Measurements from ENCODE around the gene TBK1. TPM values are rescaled to one million over a fixed set of nuclear protein-coding genes. Genes with fewer than 3 reads are reported as not detected.

The TBK1 gene
- 10 to 100 TPM; 11.7 to 36.4 (median 17.4) TPM for total RNA-seq

GRCh38 chr12:64451687-64452558, at the start of gene TBK1:
TBK1 (plus strand) TSS chr12:64452120; CDS start chr12:64455871, 3,751 bp downstream.
- 0 to 5% (median 0%) methylated on average over 2 to 17 of the region's 94 CpGs; no CpG with 5 or more reads in 4 of the 10 experiments for WGBS, 10 experiments
- peak; percentile 84 to 98 (median 92) for ATAC-seq (replicated peaks in 6 of 8)
- in situ Hi-C loops (cut with MboI; ENCODE audit: low pct_unique_long_range_greater_than_20kb in 2 of 9, low sequenced_read_pairs in 9 of 9, unreplicated experiment in 9 of 9) = no loop called here
- Histone ChIP-seq H3K4me3 (peak within 1 kb of the TSS; percentile 51 to 77 (median 59)), H3K4me1 (replicated peaks in 1 of 2) (peaks cover 3 to 19% of the 10 kb centered on the region in 2 donors), H3K27ac (peak within 1 kb of the TSS; percentile 70 to 84)

GRCh38 chr12:64402181-64402580, 49.7 kb upstream of the TBK1 start:
- in situ Hi-C loops (cut with MboI; ENCODE audit: low pct_unique_long_range_greater_than_20kb in 2 of 9, low sequenced_read_pairs in 9 of 9, unreplicated experiment in 9 of 9) = no loop called here
- Histone ChIP-seq H3K27ac (no peak overlapping the region), H3K4me1 (replicated peaks in 1 of 2) (peaks cover 27 to 39% of the 10 kb centered on the region in 2 donors), H3K4me3 (no peak overlapping the region)
- 58 to 100% (median 100%) methylated on average over 1 to 5 of the region's 5 CpGs; no CpG with 5 or more reads in 1 of the 10 experiments for WGBS, 10 experiments
- ATAC-seq (replicated peaks in 6 of 8) = no peak

GRCh38 chr12:64403707-64404469, 48.0 kb upstream of the TBK1 start, which contains the start of gene XPOT:
XPOT (plus strand) TSS chr12:64404392; CDS start chr12:64410036, 5,644 bp downstream.
- Histone ChIP-seq H3K4me3 (peak within 1 kb of the TSS; percentile 62 to 90 (median 81)), H3K4me1 (replicated peaks in 1 of 2) (peaks cover 31 to 39% of the 10 kb centered on the region in 2 donors), H3K27ac (peak within 1 kb of the TSS; percentile 98 to 100)
- WGBS, 10 experiments = 0 to 100% (median 44%) methylated on average over 2 to 18 of the region's 60 CpGs; no CpG with 5 or more reads in 3 of the 10 experiments
- ATAC-seq (replicated peaks in 6 of 8) = peak; percentile 81 to 91 (median 84)
- in situ Hi-C loops (cut with MboI; ENCODE audit: low pct_unique_long_range_greater_than_20kb in 2 of 9, low sequenced_read_pairs in 9 of 9, unreplicated experiment in 9 of 9) = no loop called here

DNA sequence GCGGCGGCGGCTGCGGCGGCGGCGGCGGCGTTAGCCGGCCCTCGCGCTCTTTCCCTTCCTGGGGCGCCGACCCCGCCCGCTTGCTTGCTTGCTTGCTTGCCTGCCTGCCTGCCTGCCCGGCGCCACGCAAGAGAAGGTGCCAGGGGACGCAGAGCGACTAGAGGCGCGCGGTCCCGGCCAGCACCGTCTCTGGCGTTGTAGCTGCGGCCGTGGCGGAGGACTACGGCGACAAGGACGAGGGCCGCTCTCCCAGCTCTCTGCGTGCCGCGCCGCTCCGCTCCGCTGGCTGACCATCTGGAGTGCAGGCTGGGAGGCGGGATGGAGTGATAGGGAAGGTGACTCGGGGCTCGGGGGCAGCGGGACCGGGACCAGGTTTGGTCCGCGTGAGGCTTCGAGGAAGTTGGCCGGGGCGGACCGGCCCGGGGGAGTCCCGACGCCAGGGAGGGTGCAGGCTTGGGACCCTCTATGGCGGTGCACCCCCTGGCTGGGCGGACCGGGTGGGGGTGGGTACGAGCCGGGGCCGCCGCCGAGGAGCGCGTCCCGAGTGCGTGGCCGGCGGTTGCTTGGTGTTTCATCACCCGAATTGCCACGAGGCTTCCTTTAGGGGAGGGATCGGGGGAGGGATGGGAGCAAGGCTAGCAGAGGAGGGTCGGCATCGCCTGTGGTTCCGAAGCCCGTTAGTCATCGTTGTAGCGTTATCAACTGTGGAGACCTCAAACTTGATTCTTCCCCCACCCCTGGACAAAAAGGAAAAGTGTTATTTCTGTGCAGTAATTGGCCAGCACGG, 47.3 kb upstream of the TBK1 start:
- peak; percentile 41 to 62 (median 52) for ATAC-seq (replicated peaks in 6 of 8)
- in situ Hi-C loops (cut with MboI; ENCODE audit: low pct_unique_long_range_greater_than_20kb in 2 of 9, low sequenced_read_pairs in 9 of 9, unreplicated experiment in 9 of 9) = no loop called here

DNA sequence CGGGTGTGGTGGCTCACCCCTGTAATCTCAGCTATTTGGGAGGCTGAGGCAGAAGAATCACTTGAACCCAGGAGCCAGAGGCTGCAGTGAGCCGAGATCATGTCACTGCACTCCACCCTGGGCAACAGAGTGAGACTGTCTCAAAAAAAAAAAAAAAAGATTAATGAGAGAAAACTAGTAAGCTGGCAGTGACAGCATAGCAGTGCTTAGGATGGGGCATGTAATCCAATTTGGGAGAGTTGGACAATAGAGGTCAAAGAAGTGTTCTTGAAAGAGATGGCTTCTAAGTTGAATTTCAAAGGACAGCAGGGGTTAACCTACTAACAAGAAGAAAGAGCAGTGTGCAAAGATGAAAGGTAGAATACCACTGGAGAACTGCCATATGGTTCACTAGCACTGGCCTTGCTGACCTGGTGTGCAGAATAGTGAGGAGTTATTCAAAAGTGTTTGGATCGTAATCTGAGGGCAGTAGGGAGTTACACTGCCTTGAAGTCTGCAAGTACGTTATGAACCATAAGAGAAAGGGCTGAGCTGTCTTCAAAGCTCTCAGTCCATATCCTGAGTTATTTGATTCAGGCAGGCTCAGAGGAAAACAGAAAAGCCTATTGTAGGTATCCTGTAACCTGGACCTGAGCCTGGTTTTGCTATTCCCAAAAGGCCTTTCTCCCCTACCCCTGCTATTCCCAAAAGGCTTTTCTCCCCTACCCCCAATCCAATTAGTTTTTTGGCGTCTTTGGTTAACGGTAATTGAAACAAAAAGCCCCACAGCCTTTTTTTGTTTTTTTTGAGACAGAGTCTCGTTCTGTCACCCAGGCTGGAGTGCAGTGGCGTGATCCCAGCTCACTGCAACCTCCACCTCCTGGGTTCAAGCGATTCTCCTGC, 44.3 kb upstream of the TBK1 start:
- no peak overlapping the region for H3K27ac ChIP-seq
- in situ Hi-C loops (cut with MboI; ENCODE audit: low pct_unique_long_range_greater_than_20kb in 2 of 9, low sequenced_read_pairs in 9 of 9, unreplicated experiment in 9 of 9) = no loop called here
- whole genome bisulfite sequencing, 10 experiments = 57 to 93% (median 78%) methylated on average over 1 to 5 of the region's 9 CpGs; no CpG with 5 or more reads in 2 of the 10 experiments
- H3K4me1 ChIP-seq (replicated peaks in 1 of 2) = peaks cover 25% of the 10 kb centered on the region in 2 donors
- ATAC-seq (replicated peaks in 6 of 8) = no peak
- H3K4me3 ChIP-seq = no peak overlapping the region

More for the DNA sequence above, 47.3 kb upstream of the TBK1 start:
- 0% methylated on average over 1 to 3 of the region's 78 CpGs; no CpG with 5 or more reads in 7 of the 10 experiments for WGBS, 10 experiments
- peaks cover 31 to 35% of the 10 kb centered on the region in 2 donors for H3K4me1 ChIP-seq (replicated peaks in 1 of 2)
- peak overlapping the region; percentile 98 to 100 for H3K27ac ChIP-seq
- peak overlapping the region; percentile 62 to 90 (median 81) for H3K4me3 ChIP-seq

GRCh38 chr12:64411427-64411826, 40.5 kb upstream of the TBK1 start:
- 78 to 100% (median 85%) methylated on average over 1 to 2 of the region's 2 CpGs; no CpG with 5 or more reads in 1 of the 10 experiments for WGBS, 10 experiments
- Histone ChIP-seq H3K27ac (no peak overlapping the region), H3K4me3 (no peak overlapping the region), H3K4me1 (replicated peaks in 1 of 2) (peaks cover 6 to 8% of the 10 kb centered on the region in 2 donors)
- no peak for ATAC-seq (replicated peaks in 6 of 8)
- in situ Hi-C loops (cut with MboI; ENCODE audit: low pct_unique_long_range_greater_than_20kb in 2 of 9, low sequenced_read_pairs in 9 of 9, unreplicated experiment in 9 of 9) = no loop called here

DNA sequence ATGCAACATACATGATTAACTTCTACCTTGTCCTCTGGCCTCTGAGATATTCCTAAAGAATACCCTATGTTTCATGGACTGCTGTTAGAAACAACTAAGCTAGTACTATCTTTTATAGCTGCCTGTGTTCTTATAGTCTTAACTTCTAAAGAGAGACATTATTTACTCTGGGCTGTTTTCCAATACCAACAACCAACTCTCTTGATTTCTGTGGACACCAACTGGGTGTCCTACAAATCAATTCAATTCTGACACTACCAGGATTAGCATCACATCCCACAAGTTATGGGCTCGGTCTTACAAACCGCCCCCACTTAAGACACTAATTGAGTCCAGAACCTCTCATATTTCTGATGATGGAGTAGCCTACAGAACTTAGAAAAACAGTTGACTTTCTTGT, 39.5 kb upstream of the TBK1 start:
- 20 to 100% (median 89%) methylated on average over 1 to 2 of the region's 2 CpGs; no CpG with 5 or more reads in 3 of the 10 experiments for WGBS, 10 experiments
- ATAC-seq (replicated peaks in 6 of 8) = no peak
- Histone ChIP-seq H3K4me3 (no peak overlapping the region), H3K27ac (no peak overlapping the region), H3K4me1 (replicated peaks in 1 of 2) (peaks cover 0 to 1% of the 10 kb centered on the region in 2 donors)
- in situ Hi-C loops (cut with MboI; ENCODE audit: low pct_unique_long_range_greater_than_20kb in 2 of 9, low sequenced_read_pairs in 9 of 9, unreplicated experiment in 9 of 9) = no loop called here

DNA sequence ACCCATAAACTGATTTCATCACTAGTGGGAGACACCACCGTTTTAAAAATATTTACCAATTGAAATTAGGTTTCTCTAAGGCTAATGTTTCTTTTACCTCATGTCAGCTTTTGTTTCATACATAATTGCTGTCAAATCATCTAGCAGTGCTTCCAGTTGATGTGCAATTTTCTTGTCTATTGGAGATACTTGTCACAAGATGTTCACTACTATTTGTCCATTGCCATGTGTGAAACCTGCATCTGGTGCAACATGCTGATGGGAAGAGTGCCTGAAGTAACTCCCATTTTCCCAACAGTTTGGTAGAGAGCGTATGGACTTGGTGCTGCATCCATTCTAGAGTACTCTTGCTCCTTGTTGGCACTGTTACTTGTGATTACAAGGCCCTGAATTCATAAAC, 38.0 kb upstream of the TBK1 start:
- no peak for ATAC-seq (replicated peaks in 6 of 8)
- 71 to 100% (median 92%) methylated on average over 1 to 2 of the region's 2 CpGs; no CpG with 5 or more reads in 3 of the 10 experiments for WGBS, 10 experiments
- in situ Hi-C loops (cut with MboI; ENCODE audit: low pct_unique_long_range_greater_than_20kb in 2 of 9, low sequenced_read_pairs in 9 of 9, unreplicated experiment in 9 of 9) = no loop called here
- Histone ChIP-seq H3K4me3 (no peak overlapping the region), H3K4me1 (replicated peaks in 1 of 2) (no peaks in the 10 kb centered on the region), H3K27ac (no peak overlapping the region)

DNA sequence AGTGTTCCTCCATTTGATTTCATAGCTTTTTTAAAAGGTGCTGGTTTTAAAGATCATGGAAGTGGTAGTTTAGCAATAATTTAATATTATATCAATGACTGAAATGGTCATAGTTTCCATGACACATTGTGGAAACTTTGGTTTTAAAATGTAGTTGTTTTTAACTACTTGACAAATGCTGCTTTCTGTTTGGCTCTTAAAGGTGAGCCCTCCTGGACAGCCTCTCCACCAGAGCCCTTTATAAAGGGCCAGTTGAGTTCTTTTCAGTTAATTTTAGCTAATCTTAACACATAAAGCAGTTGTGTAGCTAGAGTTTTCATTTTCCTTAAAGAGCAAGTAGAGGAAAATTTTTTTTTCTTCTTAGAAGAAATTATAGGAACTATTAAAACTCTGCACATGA, 33.7 kb upstream of the TBK1 start:
- Histone ChIP-seq H3K27ac (no peak overlapping the region), H3K4me1 (replicated peaks in 1 of 2) (no peaks in the 10 kb centered on the region), H3K4me3 (no peak overlapping the region)
- no peak for ATAC-seq (replicated peaks in 6 of 8)
- in situ Hi-C loops (cut with MboI; ENCODE audit: low pct_unique_long_range_greater_than_20kb in 2 of 9, low sequenced_read_pairs in 9 of 9, unreplicated experiment in 9 of 9) = no loop called here

DNA sequence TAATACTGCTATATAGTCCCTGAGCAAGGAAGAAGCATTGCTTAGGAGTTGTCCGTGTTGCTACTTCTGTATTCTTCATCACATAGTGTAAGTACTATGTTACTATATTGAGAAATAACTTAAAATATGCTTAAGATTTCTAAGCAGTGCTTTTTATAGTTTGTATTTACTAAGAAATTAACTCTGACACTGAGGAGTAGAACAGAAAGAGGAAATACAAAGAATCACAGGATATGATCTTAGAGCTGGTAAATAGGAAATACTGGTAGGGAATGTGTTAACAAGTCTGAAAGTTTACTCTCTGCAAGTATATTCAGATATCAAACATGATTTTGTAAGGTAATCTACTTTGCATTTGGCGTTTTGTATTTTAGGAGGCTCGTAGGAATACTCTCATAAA, 32.2 kb upstream of the TBK1 start:
- no peaks in the 10 kb centered on the region for H3K4me1 ChIP-seq (replicated peaks in 1 of 2)
- H3K4me3 ChIP-seq = no peak overlapping the region
- H3K27ac ChIP-seq = no peak overlapping the region
- 69 to 100% (median 89%) methylated on average over 2 to 3 of the region's 3 CpGs; no CpG with 5 or more reads in 3 of the 10 experiments for WGBS, 10 experiments
- in situ Hi-C loops (cut with MboI; ENCODE audit: low pct_unique_long_range_greater_than_20kb in 2 of 9, low sequenced_read_pairs in 9 of 9, unreplicated experiment in 9 of 9) = no loop called here
- no peak for ATAC-seq (replicated peaks in 6 of 8)

DNA sequence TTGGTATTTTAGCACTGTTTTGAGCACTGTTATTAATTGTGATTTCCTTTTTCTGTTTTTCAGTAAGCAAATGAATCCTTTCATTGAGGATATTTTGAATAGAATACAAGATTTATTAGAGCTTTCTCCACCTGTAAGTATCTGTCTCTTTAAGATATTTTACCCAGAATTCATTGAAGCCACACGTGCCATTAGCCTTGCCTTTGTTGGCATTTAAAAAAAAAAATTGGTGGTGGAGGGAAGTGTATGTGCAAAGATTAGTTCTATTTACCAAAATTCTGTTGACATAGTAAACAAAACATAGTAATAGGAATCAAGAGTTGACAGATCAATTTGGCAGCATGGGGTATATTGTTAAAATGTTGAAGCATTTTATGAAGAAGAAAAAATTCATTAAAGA, 23.9 kb upstream of the TBK1 start:
- in situ Hi-C loops (cut with MboI; ENCODE audit: low pct_unique_long_range_greater_than_20kb in 2 of 9, low sequenced_read_pairs in 9 of 9, unreplicated experiment in 9 of 9) = loop anchor here in 1 of 9 experiments (25.0 kb wide), 1 partner anchor 284 kb away; no protein-coding TSS in a partner anchor
- H3K4me1 ChIP-seq (replicated peaks in 1 of 2) = no peaks in the 10 kb centered on the region
- 0 to 78% (median 63%) methylated on average over 1 of the region's 1 CpG; no CpG with 5 or more reads in 1 of the 10 experiments for WGBS, 10 experiments
- no peak overlapping the region for H3K4me3 ChIP-seq
- H3K27ac ChIP-seq = no peak overlapping the region
- no peak for ATAC-seq (replicated peaks in 6 of 8)

All from motor neuron (in vitro differentiated cells).